Stimulated activated CD8-positive, alpha-beta memory T cell treated with anti-CD3 and anti-CD28 coated beads, Interleukin-12 subunit alpha, Interleukin-12 subunit beta, amount 100 ng/mL, for 1 hour (primary cell): ENCODE data around the gene CPA4.

Source experiments
- DNase-seq: peaks from one replicate; pipeline ENCODE4 v3.0.0-alpha.2; 2020; ENCODE audit warnings: low read depth

CPA4 gene

DNA sequence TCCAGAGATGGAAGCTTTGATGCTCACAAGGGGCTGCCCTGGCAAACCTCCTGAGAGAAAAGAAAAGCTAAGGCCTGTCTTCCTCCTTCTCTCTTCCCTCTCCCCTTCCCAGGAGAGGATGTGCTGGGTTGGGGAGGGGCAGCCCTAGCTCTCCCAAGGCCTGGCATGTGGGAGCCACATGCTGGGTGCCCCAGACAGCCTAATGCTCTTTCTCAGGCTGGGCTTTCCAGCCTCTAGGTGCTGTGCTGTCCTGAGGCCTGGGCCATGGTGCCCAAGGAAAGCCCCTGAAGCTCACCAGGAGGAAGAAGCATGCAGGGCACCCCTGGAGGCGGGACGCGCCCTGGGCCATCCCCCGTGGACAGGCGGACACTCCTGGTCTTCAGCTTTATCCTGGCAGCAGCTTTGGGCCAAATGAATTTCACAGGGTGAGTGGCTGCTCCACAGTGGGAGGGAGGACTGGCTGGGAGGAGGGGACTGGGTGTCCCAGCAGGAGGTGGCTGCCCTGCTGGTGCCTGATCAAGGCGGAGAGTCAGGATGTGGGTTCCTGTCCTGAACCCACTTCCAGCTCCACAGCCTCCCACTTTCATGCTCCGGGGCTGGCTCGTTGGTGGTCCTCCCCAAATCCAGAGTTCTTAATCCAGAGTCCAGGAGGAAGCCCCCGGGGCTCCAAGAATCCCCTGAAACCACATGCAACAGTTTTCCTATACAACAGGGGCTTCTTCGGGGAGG, 53.4 kb downstream of the CPA4 start:
- DNase-seq, result no peak

DNA sequence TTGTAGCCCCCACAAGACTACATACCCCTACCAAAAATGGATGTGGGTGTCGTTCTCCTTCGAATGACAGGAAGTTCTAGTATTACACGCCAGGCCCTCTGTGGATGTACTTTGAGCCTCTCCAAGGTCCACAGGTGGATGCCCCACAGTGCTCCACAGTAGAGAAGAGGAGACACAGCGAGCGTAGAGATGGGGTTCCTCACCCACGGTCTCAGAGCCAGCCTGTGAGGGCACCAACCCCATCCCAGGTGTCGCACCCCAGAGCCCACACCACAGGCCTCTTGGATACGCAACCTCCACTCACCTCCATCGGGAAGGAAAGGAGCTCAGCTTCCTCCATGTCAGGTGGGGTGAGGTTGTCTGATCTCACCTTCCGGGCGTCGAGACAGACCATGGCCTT, 54.0 kb downstream of the CPA4 start:
- no peak for DNase-seq

DNA sequence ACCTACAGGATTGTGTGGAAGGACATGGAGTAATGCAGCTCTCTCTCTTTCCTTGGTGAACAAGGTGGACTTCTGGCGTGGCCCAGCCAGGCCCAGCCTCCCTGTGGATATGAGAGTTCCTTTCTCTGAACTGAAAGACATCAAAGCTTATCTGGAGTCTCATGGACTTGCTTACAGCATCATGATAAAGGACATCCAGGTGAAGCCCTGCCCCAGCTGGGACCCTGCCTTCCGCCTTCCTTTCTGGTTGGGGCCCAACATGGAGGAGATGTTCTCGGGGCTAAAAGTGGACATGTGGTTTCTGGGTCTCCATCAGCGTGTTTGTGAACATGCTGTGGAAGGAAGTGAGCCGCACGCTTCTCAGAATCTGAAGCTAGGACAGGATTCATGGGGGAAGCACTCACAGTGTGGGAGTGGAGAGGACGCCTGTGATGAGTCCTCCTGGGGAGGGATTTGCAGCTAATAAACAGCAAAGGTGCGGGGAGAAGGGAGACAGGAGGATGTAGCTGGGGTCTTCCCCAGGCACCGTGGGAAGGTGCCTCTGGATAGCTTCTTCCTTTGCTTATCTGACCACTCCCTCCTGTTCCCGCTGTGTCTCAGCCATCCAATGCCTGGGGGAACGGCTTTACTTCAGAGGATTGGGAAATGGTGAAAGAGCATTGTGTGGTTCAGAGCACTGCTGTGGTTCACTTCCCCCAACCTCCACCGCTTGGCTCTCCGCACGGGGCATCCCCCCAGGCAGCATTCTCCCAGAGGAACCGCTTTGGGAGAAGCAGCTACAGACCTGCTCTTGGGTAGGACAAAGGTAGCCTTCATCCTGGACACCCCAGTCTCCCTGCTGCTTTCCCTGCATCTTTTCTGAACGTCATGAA, 57.2 kb downstream of the CPA4 start:
- no peak for DNase-seq

DNA sequence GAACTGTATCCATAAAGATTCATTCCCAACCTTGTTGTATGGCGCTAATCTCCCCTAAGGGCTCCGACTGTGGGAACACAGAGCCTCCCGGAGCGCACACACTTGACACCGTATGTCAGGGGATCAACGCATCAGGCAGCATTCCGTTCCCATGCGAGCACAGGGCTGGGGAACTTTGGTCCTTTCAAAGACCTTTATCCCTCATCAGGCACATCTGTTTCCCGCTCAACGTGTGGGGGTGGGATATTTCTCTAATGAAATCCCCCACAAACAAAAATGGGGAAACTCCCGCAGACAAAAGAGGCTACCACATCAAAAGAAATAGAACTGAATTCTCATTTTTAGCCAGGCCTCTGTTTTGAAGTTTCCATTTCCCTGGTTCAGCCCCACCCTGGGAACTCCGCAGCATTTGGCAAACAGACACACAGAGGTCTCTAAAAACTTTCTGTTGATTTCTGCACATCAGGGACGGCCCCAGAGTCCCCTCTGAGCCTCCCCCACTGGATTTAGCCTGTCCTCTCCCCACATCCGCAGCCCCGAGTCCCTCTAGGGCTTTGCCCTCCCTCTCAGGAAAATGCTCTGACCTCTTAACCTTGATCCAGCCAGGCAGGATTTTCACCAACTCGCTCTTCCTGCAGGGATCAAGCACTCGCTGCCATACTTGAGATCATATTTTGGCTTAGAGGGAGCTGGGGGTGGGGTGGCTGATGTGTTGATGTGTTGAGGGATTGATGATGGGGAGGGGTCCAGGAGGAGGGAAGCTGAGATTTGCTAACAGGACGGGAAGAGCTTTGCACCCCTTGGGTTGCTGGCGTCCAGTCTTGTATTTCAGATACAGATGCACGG, 58.2 kb downstream of the CPA4 start:
- DNase-seq, result no peak

DNA sequence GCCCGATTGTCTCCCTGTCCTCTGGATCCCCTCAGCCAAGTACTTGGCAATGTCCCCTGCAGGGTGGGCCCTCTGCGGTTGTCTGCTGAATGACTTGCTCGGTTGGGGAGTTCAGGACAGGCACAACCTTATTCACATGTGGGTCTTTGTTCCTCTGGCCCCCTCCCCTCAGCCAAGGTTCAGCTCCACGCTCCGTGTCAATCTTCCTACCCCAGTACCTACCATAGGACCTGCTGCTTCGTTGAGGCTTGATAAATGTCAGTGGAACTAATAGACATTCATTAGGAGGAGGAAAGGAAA, 58.8 kb downstream of the CPA4 start:
- no peak for DNase-seq

DNA sequence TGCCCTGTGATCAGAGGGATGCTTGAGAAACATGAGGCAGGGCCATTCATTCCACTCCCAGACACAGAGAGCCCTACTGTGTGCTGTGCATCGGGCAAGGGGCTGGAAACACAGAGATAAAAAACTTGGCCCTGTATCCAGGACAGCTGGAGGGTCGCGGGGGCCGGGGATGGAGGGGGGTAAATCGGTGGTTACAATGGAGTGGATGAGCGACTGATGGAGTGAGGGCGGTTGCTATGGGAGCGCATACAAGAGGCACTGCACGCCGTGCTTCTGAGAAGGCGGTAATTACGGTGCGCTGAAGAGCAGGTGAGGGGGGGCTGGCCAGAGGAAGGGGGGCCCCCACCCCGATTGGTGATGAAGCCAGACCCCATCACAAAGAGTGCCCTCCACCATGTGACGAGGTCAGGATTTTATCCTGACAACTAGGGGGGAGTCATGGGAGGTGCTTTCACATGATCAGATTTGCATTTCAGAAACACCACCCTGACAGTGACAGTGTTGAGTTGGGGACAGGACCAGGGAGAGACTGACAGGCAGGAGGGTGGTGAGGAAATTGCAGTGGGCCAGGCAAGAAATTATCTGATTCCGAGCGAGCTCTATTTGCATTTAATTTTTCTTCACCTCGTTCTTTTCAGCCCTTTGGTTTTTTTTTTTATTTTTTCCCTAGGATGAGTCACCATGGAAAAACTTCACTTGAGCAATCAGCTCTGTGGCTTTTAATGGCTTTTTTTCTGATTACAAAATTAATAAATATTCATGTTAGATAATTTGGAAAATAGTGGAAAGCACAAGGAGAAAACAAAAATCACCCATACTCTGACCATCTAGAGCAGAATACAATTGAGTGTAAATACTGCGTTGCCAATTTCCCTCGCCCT, 59.5 kb downstream of the CPA4 start:
- DNase-seq, result no peak

DNA sequence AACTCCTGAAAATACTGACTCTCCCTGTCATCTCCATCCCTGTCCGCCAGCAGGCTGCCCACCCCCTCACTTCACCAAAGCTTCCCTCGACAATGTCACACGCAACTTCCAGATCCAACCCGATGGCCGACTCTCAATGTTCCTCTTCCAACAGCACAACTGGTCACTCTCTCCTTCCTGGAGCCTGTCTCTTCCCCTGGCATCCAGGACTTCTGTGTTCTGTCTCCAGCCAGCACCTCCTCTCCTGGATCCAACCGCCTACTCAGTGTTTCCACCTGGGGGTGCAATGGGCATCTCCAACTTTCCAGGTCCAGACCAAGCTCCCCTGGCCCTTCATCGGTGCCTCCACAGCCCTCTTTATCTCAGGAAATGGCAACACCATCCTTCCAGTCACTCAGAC, 60.2 kb downstream of the CPA4 start:
- no peak for DNase-seq

DNA sequence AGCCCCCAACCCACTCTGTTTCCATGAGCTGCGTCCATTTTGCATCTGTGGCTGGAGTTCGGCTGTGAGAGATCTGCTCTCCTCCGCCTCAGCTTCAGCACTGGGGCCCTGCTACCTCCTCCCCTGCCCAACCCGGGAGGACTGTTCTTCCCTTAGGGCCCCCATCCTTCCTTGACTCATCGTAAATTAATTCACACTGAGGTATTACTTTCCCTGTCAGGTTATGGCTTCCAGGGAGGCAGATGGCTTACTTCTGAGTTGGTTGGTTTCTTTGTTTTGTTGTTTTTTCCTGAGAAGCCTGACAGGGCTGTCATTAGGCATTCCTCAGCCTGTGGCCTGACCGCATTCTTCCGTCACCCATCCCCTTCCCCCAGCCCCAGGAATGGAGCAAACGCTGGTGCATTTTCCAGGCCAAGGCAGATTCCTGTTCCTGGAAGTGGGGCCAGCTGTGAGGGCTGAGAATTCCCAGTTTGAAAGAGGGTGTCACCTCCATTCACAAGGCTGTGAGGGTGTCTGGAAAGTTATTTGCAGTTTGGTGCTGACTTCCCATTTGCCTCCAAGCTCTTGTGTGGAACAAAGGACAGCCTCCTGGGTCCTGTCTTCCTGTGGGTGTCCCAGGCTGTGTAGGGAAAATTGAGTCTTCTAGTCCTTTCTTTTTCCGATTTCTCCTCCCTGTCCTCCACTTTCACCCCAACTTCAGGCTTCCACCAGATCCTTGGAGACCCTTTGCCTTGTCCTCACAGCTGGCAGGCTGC, 63.3 kb downstream of the CPA4 start:
- no peak for DNase-seq

DNA sequence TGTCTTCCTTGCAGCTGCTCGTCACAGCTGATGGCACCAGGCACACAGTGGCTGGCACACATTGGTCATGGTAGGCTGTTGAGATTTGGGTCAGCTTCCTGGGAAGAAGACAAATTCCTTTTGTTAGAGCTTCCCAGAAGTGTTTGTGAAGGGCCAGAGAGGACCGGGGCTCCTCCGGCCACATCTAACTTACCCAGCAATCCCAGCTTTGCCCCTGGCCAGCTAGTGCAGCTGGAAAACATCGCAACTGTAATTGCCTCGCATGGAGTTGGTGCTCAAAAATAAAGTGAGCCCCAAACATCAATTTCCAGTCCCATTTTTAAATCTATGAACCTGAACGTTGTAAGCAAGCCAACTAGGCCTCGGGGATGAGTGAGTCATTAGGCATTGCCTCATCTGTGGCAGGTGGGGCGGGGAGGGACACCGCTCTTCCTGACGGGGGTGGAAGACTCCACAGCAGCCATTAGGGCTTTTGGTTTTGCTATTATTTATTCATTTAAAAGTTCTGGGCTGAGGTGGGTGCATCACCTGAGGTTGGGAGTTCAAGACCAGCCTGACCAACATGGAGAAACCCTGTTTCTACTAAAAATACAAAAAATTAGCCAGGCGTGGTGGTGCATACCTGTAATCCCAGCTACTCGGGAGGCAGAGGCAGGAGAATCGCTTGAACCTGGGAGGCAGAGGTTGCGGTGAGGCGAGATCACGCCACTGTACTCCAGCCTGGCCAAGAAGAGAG, 64.1 kb downstream of the CPA4 start:
- no peak for DNase-seq

DNA sequence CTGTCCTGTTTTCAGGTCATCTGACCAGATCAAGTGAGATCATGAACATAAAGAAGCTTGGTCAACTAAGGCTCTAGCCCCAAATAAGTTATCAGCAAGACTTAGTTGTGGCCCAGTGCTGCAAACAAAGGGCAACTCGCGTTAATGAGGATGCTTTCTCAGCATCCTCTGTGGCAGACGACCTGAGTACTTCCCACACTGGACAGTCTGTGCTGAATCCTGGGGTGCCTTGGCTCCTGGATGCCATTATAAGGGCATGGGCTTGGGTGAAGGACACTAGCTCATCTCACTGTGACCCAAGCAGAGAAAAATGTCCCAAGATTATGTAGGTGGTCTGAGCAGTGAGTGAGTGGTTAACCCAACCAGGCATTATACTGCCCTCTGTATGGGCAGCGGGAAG, 65.5 kb downstream of the CPA4 start:
- no peak for DNase-seq

DNA sequence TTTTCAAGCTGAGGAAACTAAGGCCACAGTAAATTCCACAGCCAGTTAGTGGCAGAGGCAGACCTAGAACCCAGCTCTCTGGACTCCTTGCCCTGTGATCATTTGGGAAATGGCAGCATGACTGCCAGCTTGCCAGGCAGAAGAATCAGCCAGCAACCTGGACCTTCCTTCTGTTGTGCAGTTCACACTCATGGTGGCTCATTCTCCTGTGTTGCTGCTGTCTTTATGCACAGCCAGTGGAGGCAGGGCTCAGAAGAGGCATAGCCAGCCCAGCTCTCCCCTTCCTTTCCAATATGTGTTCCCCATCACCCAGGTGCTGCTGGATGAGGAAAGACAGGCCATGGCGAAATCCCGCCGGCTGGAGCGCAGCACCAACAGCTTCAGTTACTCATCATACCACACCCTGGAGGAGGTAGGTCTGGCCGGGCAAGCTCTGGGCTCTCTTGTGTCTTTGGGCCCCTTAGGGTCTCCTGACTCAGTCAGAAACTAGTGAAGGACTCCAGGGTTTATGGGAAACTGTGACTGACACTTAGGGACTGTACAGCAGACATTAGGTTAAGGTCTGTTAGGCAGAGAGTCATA, 66.4 kb downstream of the CPA4 start:
- no peak for DNase-seq

DNA sequence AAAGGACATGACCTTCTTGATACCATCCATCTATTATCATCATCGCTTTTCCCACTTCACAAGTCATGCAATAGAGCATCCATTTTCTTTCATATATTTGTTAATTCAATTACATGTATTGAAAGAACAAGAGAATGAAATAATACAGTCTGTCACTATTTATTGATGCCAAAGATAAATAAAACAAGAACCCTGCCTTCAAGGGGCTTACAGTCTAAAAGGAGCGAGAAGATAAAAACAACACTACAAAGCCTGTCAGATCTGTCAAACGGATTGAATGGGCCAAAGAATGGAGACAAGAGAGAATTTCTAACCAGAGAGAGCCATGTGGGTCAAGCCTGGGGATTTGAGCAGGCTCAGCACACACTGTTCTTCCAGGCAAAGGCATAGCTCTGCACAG, 67.6 kb downstream of the CPA4 start:
- DNase-seq, result no peak

DNA sequence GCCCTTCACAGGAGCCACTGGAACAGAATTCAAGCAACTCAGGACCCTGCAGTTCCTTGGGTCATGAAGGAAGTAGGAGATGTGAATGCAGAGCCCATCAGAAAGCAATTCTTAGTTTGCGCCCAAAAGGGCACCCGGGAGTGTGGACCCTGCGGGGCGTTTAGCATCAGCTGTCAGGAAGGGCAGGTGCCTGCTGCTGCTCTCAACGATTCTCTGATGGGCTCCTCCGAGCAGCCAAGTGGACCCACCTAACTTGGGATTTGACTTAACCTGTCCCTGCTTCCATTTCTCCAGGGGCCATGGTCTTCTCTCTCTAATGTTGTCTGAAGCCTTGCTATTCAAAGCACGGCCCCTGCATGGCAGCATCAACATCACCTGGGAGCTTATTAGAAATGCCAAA, 68.7 kb downstream of the CPA4 start:
- no peak for DNase-seq

DNA sequence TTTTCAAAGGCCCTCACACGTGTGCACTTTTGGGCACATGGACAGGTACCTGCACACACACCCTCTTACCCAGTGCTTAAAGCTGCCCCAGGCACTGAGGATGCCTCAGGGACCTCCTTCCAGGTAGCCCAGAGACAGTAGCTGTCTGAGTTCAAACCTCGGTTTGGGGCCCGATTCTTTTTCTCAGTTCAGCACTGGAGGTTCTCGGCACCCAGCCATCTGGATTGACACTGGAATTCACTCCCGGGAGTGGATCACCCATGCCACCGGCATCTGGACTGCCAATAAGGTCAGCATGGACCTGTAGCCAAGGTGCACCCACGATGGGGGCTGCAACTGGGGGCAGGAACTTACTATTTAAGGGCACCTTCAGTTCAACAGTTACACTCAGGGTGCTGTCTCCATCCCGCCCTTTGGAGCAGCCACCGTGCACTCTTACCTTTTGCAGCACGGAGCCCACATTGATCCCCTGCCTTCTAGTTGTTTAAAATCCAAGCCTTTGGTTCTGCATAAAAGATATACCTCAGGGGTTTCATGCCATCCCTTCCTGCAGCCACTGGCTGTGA, 69.4 kb downstream of the CPA4 start:
- no peak for DNase-seq

DNA sequence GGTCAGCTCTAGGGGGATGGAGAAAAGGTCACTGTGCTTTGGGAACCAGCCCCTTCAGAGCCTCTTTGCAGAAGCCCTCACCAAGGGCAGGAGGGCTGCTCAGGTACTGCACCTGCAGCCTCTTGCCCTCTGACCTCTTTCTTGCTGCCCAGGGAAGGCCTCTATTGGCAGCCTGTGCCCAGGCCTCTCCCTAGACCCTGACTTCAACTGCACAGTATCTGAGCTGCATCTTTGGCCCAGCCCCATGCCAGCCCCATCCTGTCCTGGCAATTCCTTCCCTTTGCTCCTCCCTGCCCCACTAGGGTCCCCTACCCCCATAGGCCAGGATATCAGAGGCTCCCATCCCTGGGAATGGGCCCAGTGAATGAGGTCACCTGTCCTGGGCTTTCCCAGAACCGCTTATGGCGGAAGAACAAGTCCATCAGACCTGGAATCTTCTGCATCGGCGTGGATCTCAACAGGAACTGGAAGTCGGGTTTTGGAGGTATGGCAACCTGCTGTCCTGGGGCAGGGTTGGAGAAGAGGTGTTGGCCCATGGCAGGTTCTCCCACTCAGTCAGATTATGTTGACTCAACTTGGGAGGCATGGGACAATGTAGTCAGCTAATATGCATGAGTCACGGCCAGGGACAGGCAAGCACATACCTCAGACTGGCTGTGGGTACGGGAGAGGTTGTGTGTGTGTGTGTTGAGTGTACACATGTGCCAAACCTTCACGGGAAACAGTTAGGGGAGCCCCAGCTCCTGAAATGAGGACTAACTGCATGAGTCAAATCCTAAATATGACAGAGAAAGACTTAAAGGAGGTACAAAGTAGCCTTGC, 70.3 kb downstream of the CPA4 start:
- no peak for DNase-seq

DNA sequence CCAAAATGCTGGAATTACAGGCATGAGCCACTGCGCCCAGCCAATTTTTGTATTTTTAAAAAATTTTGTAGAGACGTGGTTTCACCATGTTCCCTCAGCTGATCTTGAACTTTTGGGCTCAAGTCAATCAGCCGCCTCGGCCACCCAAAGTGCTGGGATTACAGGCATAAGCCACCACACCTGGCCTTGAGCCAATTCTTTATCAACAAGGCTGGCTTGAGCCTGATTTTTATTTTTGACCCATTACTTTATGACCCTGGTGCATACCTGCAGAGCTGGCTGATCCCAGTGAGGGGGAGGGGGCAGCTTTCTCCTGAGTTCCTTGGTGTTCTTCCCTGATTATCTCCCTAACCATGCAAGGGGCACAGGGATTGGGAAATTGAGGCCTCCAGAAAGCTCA, 71.5 kb downstream of the CPA4 start:
- DNase-seq, result no peak

DNA sequence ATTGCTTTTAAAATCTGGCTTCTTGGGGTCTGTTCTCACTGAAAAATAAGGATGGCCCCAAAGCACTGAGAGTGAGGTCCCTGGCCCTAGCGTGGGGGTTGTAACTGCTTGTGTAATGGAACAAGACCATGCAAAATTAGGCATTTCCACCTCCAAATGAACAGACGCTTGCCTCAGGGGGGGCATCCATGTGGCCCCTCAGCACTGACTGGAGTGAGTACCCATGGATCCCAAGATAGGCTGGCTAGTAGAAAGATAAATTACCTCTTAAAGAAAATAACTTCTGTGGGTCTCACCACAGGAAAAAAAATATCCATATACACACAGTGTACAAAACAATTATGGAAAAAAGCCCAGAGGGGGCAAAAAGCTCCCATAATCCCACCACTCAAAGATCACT, 72.1 kb downstream of the CPA4 start:
- no peak for DNase-seq

DNA sequence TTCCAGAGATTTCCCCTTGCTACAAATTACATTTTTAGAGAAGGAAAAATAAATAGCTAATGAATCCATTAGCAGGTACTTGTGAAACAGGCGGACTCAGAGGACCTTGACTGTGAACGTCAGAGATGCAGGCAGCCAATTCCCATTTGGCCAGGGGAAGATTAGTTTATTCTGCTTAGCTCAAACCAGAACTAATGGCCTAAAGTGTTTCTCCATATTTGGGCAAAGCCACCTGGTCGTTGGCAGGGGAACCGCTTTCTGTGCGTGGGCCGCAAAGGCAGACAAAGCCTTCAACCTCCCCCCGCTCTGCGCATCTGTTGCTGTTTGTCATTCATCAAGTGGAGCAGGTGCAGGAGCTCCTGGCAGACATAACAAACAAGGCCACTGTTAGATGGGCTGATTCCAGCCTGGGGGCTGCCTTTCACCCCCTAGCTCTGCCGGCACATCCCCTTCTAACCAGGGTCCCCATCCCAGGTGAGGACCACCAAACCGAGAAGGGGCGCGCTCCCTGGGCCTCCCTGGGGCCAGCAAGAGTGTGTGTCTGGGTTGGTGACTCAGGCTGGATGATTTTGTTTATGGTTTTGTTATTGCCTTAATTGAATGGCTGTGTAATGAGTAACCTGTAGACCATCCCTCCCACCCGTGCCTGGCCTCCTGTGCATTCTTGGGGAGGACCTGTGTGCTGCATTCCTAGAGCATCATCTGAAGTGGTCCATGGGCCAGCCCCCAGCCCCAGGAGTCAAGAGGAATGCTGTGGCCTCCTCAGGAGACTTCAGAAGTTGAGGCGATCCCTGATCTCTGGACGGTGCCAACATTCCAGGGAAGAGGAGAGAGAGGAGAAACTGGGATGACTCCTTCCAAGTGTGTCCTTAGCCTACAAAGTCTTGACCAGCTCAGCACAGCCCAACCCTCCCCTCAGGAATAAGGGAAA, 72.8 kb downstream of the CPA4 start:
- no peak for DNase-seq
